Neural cell (in vitro differentiated cells): ENCODE results near the gene VRK1. TPM values are rescaled to one million over a fixed set of nuclear protein-coding genes. Genes with fewer than 3 reads are reported as not detected.

Experiments used
- H2AFZ ChIP-seq: fragments of 200-600, 300-800 bp; sonication (generic), shearing (Covaris generic); 2 replicates; pipeline ENCODE4 v1.6.0; 2014; ENCODE audit warnings: low read depth, mild to moderate bottlenecking, antibody characterized with exemption, low read length, moderate library complexity
- H3F3A ChIP-seq: fragments of 200-600 bp; shearing (Covaris generic); 2 replicates; pipeline ENCODE4 v1.6.1; 2016; ENCODE audit warnings: mild to moderate bottlenecking, moderate library complexity, mixed read lengths, antibody characterized with exemption, low read length; ENCODE audit not compliant: insufficient read depth, poor library complexity, severe bottlenecking
- H3K27ac ChIP-seq: fragments of 200-600, 300-800 bp; sonication (generic), shearing (Covaris generic); 2 replicates; pipeline ENCODE4 v1.5.1; 2014; ENCODE audit warnings: mild to moderate bottlenecking, low read length, moderate library complexity
- H3K27me3 ChIP-seq: fragments of 300-800, 200-600 bp; sonication (generic), shearing (Covaris generic); 2 replicates; pipeline ENCODE4 v1.6.0; 2014; ENCODE audit warnings: mild to moderate bottlenecking, low read depth, low read length, moderate library complexity; ENCODE audit not compliant: insufficient read depth
- H3K36me3 ChIP-seq: fragments of 300-800, 200-600 bp; sonication (generic), shearing (Covaris generic); 2 replicates; pipeline ENCODE4 v1.5.1; 2014; ENCODE audit warnings: mild to moderate bottlenecking, antibody characterized with exemption, low read length, moderate library complexity; ENCODE audit not compliant: insufficient read depth
- H3K4me2 ChIP-seq: fragments of 300-800, 200-600 bp; sonication (generic), shearing (Covaris generic); 2 replicates; pipeline ENCODE4 v1.6.0; 2014; ENCODE audit warnings: mild to moderate bottlenecking, low read length
- H3K4me3 ChIP-seq: fragments of 300-800, 200-600 bp; sonication (generic), shearing (Covaris generic); 2 replicates; pipeline ENCODE4 v1.5.1; 2014; ENCODE audit warnings: mild to moderate bottlenecking, low read length, moderate library complexity
- H3K79me2 ChIP-seq: fragments of 200-600 bp; shearing (Covaris generic); replicated peaks from 2 replicates; pipeline ENCODE4 v1.6.0; 2014; ENCODE audit warnings: mild to moderate bottlenecking, low read length, moderate library complexity; ENCODE audit not compliant: insufficient read depth
- H3K9ac ChIP-seq: fragments of 300-800, 200-600 bp; sonication (generic), shearing (Covaris generic); 2 replicates; pipeline ENCODE4 v1.6.1; 2016; ENCODE audit warnings: mild to moderate bottlenecking, low read length, mixed read lengths
- H3K9me2 ChIP-seq: fragments of 200-600 bp; shearing (Covaris generic); 2 replicates; pipeline ENCODE4 v1.6.1; 2016; ENCODE audit warnings: mild to moderate bottlenecking, low read length, mixed read lengths; ENCODE audit not compliant: insufficient read depth
- H3K9me3 ChIP-seq: fragments of 200-600, 300-800 bp; sonication (generic), shearing (Covaris generic); 2 replicates; pipeline ENCODE4 v1.6.1; 2016; ENCODE audit warnings: mild to moderate bottlenecking, mixed run types, low read length, moderate library complexity, mixed read lengths
- H4K20me1 ChIP-seq: fragments of 200-600 bp; shearing (Covaris generic); 2 replicates; pipeline ENCODE4 v1.6.1; 2016; ENCODE audit warnings: mild to moderate bottlenecking, mixed run types; ENCODE audit not compliant: insufficient read depth
- CTCF ChIP-seq: fragments of 450-650 bp; IDR thresholded peaks from 2 replicates; pipeline ENCODE4 v1.5.1; 2014; ENCODE audit warnings: antibody characterized with exemption, mild to moderate bottlenecking, moderate library complexity; ENCODE audit not compliant: poor library complexity, severe bottlenecking
- EP300 ChIP-seq: fragments of 450-650 bp; conservative IDR thresholded peaks from 2 replicates; pipeline ENCODE4 v1.6.1; 2014; ENCODE audit warnings: antibody characterized with exemption, mild to moderate bottlenecking, moderate library complexity; ENCODE audit not compliant: poor library complexity, severe bottlenecking
- EZH2 ChIP-seq: fragments of 200-600, 300-800 bp; shearing (Covaris generic), sonication (generic); IDR thresholded peaks from 2 replicates; pipeline ENCODE4 v1.6.1; 2014; ENCODE audit warnings: antibody characterized with exemption, low read length, borderline replicate concordance, mild to moderate bottlenecking; ENCODE audit not compliant: insufficient read depth, poor library complexity, severe bottlenecking
- MXI1 ChIP-seq: fragments of 450-650 bp; conservative IDR thresholded peaks from 2 replicates; pipeline ENCODE4 v1.6.1; 2014; ENCODE audit warnings: antibody characterized with exemption, mild to moderate bottlenecking; ENCODE audit not compliant: poor library complexity, severe bottlenecking
- POLR2AphosphoS5 ChIP-seq: IDR thresholded peaks from 2 replicates; pipeline ENCODE4 v1.6.1; 2012
- RAD21 ChIP-seq: fragments of 450-650 bp; conservative IDR thresholded peaks from 2 replicates; pipeline ENCODE4 v1.6.1; 2014; ENCODE audit warnings: antibody characterized with exemption, mild to moderate bottlenecking, moderate library complexity
- REST ChIP-seq: IDR thresholded peaks from 2 replicates; pipeline ENCODE4 v1.6.1; 2012; ENCODE audit warnings: borderline replicate concordance
- SMC3 ChIP-seq: fragments of 450-650 bp; conservative IDR thresholded peaks from 2 replicates; pipeline ENCODE4 v1.6.1; 2014; ENCODE audit warnings: antibody characterized with exemption, mild to moderate bottlenecking, moderate library complexity; ENCODE audit not compliant: poor library complexity
- TAF1 ChIP-seq: IDR thresholded peaks from 2 replicates; pipeline ENCODE4 v1.6.1; 2012; ENCODE audit warnings: low read depth
- polyA plus RNA-seq: library from polyadenylated mRNA; depleted of rRNA; stranded (reverse); fragments of >200 nt; gene quantifications from 2 replicates; pipeline ENCODE4 v1.2.3, GENCODE V29; 2014

The VRK1 gene
- polyA plus RNA-seq, 1 donor from 2014 or later, result 86.0 TPM

GRCh38 chr14:96772929-96773328 is 24.3 kb upstream of the VRK1 start:
- H3K4me2 ChIP-seq, result peak overlapping the region; percentile 26
- H3K9me2 ChIP-seq, result no peaks in the 10 kb centered on the region
- H3K4me3 ChIP-seq, result no peak overlapping the region
- peak overlapping the region; percentile 41 for H2AFZ ChIP-seq
- H3F3A ChIP-seq, result no peaks in the 10 kb centered on the region
- no peaks in the 10 kb centered on the region for H3K9me3 ChIP-seq
- peak overlapping the region; percentile 40 for H3K9ac ChIP-seq
- no peaks in the 10 kb centered on the region for H3K36me3 ChIP-seq
- H3K79me2 ChIP-seq, result no peaks in the 10 kb centered on the region
- no peaks in the 10 kb centered on the region for H4K20me1 ChIP-seq
- peak overlapping the region; percentile 79 for H3K27ac ChIP-seq
- TF ChIP-seq EZH2 (no peak), CTCF (no peak), REST (peak; percentile 99), EP300 (peak; percentile 81), POLR2AphosphoS5 (peak; percentile 45)
- no peaks in the 10 kb centered on the region for H3K27me3 ChIP-seq

- no peak overlapping the region for H3K4me3 ChIP-seq
- H4K20me1 ChIP-seq, result no peaks in the 10 kb centered on the region
- no peaks in the 10 kb centered on the region for H3K36me3 ChIP-seq
- no peak for TF ChIP-seq MXI1
- TF ChIP-seq SMC3, result no peak
- TF ChIP-seq CTCF, result no peak
- TF ChIP-seq EP300, result no peak
- no peak for TF ChIP-seq TAF1
- TF ChIP-seq EZH2, result no peak
- no peak for TF ChIP-seq POLR2AphosphoS5
- TF ChIP-seq REST, result no peak
- no peak for TF ChIP-seq RAD21
- H2AFZ ChIP-seq, result no peak overlapping the region
- H3F3A ChIP-seq, result no peaks in the 10 kb centered on the region
- no peaks in the 10 kb centered on the region for H3K9me2 ChIP-seq
- H3K4me2 ChIP-seq, result no peak overlapping the region
- H3K27ac ChIP-seq, result no peak overlapping the region
- H3K27me3 ChIP-seq, result no peaks in the 10 kb centered on the region
- H3K79me2 ChIP-seq, result no peaks in the 10 kb centered on the region
- H3K9ac ChIP-seq, result no peak overlapping the region
- H3K9me3 ChIP-seq, result no peaks in the 10 kb centered on the region
These were observed 20.4 kb upstream of the VRK1 start for GRCh38 chr14:96776791-96777190.
